Peyer's patch (tissue), 4 donors: ENCODE measurements around the gene CYP8B1.

Experiments
- POLR2A ChIP-seq, 2 donors: fragments of 450-650 bp; IDR thresholded peaks; one replicate each; pipeline ENCODE4 v1.5.1; 2017; ENCODE audit warnings: antibody characterized with exemption in 2 of 2, mild to moderate bottlenecking in 2 of 2, moderate library complexity in 2 of 2
- TF ChIP-seq, protein P1 (sequence below), 6 experiments: fragments of 450-650 bp in 4 of 6; fragments of 200-600 bp in 2 of 6; sonication (generic) in 1 of 6; IDR thresholded peaks; one replicate each; pipeline ENCODE4 v1.5.1; 2017 to 2019; ENCODE audit warnings: antibody characterized with exemption in 6 of 6, mild to moderate bottlenecking in 3 of 6, moderate library complexity in 1 of 6

DNA sequence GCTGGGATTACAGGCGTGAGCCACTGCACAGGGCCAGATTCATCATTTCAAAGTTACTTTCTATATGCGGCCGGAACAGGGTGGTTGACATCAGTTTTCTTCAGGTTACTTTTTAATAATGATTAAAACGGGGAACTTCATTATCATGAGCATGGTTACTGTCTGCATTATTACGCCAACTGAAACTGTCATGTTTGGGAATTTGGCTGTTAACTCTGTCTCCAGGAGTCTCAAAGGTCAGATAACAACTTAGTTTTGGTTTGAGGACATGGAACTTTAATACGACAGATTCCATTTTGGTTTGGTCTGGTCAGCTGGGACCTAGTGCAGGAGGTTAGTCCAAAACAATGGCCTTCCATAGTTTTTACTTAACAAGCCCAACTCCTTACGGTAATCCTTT, 8.5 kb downstream of the CYP8B1 start:
- TF ChIP-seq, protein P1, sequence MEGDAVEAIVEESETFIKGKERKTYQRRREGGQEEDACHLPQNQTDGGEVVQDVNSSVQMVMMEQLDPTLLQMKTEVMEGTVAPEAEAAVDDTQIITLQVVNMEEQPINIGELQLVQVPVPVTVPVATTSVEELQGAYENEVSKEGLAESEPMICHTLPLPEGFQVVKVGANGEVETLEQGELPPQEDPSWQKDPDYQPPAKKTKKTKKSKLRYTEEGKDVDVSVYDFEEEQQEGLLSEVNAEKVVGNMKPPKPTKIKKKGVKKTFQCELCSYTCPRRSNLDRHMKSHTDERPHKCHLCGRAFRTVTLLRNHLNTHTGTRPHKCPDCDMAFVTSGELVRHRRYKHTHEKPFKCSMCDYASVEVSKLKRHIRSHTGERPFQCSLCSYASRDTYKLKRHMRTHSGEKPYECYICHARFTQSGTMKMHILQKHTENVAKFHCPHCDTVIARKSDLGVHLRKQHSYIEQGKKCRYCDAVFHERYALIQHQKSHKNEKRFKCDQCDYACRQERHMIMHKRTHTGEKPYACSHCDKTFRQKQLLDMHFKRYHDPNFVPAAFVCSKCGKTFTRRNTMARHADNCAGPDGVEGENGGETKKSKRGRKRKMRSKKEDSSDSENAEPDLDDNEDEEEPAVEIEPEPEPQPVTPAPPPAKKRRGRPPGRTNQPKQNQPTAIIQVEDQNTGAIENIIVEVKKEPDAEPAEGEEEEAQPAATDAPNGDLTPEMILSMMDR (IDR thresholded peaks at IDR 0.05) = no peak
- no peak for TF ChIP-seq POLR2A (IDR thresholded peaks at IDR 0.05)
